ENCODE results near the gene LMBRD1.

LMBRD1 gene

DNA sequence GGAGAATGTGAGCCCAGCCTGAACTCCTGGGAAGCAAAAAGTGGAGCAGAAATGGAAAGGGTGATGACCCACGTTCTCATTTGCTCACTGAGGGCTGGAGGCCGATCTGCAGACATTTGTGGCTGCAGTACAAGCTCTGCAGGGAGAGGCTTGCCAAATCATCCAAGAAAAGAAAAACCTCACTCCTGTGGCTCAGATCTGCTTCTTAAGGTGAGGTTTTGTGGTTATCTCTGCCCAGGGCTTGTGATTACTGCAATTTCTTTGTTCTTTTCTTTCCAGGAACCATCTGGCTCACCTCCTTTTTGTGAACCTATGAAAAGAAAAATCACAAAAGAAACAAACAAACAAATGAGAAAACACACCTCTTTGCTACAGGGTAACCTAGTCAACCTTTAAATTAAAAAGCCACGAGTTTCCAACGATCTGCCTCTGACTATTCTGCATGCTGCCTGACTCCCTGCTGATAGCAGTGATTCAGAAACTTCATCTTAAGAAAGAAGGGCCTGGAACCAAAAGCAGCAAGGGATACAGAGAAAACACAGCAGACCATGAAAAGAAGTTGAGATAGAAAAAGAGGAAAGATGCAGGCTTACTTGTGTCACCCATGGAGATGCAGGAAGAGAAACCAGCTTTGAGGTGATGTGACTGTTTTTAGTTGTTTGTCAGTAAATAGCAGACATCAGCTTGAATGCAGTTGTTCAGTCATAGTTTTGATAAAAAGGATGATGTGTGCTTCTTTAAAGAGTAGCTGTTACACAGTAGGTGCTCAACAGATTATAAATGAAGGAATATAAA, 165.1 kb downstream of the LMBRD1 start:
- DNase-seq (ENCODE audit: low read depth) = no peak

DNA sequence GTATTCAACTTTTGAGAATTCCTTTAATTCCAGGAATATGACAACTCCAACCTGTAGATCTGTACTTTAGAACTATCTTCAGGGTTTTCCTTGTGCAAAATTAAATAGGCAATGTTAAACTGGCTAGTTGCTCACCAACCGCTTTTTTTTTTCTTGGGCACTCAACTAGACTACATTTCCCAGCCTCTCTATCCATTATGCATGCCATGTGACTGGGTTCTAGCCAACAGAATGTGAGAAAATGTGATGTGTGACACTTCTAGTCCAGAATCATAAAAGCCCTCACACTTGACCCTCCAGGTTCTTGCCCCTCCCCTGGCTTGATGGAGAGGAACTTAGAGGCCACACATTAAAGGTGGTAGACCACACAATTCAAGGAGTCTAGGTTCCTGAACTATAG, 166.0 kb downstream of the LMBRD1 start:
- no peak for DNase-seq (ENCODE audit: low read depth)

DNA sequence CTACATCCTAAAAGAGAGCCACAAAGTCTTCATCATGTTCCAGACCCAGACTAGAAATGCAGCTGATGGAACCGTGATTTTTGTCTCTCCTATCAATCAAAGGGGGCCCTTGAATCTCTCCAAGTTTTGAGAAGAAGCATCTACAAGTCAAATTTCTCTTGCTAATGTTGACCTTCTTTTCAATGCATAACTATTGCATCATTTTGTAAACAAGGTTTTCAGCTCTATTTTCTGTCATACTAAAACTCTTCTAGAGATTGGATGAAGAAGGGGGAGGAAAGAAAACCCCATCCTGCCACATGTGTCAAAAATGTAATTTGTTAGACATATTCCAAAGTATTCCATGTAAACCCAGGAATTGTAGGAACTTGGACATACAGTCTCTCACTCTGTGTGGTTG, 169.2 kb downstream of the LMBRD1 start:
- no peak for DNase-seq (ENCODE audit: low read depth)

DNA sequence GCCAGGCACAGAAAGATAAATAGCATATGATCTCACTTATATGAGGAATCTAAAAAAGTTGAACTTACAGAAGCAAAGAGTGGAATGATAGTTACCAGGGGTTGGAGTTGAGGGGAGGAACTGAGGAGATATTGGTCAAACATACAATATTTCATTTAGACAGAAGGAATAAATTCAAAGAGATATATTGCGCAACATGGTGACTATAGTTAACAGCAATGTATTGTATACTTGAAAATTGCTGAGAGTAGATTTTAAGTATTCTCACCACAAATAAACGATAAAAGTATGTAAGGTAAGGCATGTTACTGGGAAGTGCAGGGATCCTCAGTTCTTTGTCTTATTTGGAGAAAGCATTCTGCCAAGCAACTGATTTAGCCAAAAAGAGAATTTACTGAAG, 171.9 kb downstream of the LMBRD1 start:
- no peak for DNase-seq (ENCODE audit: low read depth)
